ENCODE measurements around the gene GNG11. TPM values are rescaled to one million over a fixed set of nuclear protein-coding genes. Genes with fewer than 3 reads are reported as not detected.

The GNG11 gene
- total RNA-seq, 3 donors from 2014 or later (not counting 1 experiment from before 2014, with no cell fraction given) = 0.57 to 4.0 (median 1.5) TPM

GRCh38 chr7:93935102-93935501 lies 13.6 kb downstream of the GNG11 start:
- no peak for ATAC-seq
- intact Hi-C loops (cut with micrococcal nuclease) = no loop called here
- 100% methylated on average over 1 of the region's 2 CpGs for WGBS (ENCODE audit: insufficient coverage)

DNA sequence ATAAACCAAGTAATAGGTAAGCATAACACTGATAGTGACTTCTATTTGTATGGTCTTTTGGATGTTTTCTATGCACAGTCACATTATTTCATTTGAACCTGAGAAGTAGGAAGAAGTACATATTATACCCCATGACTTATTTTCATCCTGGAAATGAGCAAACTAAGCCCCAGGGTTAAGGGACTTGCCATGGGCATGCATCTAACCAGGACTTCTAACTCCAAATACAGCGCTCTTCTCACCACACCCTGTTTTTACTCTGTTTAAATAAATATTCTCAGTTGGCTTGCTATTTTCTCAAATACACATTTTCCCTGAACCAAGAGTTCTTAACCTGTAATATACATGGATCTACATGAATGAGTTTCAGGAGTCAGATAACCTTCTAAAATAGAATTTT lies 16.3 kb downstream of the GNG11 start:
- H3K9me3 ChIP-seq (ENCODE audit: control insufficient read depth, insufficient read depth, low read length) = peaks cover 4% of the 10 kb centered on the region
- intact Hi-C loops (cut with micrococcal nuclease) = no loop called here
- TF ChIP-seq, protein P1, sequence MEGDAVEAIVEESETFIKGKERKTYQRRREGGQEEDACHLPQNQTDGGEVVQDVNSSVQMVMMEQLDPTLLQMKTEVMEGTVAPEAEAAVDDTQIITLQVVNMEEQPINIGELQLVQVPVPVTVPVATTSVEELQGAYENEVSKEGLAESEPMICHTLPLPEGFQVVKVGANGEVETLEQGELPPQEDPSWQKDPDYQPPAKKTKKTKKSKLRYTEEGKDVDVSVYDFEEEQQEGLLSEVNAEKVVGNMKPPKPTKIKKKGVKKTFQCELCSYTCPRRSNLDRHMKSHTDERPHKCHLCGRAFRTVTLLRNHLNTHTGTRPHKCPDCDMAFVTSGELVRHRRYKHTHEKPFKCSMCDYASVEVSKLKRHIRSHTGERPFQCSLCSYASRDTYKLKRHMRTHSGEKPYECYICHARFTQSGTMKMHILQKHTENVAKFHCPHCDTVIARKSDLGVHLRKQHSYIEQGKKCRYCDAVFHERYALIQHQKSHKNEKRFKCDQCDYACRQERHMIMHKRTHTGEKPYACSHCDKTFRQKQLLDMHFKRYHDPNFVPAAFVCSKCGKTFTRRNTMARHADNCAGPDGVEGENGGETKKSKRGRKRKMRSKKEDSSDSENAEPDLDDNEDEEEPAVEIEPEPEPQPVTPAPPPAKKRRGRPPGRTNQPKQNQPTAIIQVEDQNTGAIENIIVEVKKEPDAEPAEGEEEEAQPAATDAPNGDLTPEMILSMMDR (IDR thresholded peaks at IDR 0.05) = no peak
- no peak overlapping the region for H3K4me3 Mint-ChIP-seq
- no peaks in the 10 kb centered on the region for H3K36me3 ChIP-seq (ENCODE audit: control insufficient read depth, insufficient read depth, low read length)
- H3K27ac Mint-ChIP-seq = no peak overlapping the region
- H3K4me1 ChIP-seq (ENCODE audit: control insufficient read depth, insufficient read depth, low read length) = no peaks in the 10 kb centered on the region
- no peaks in the 10 kb centered on the region for H3K36me3 Mint-ChIP-seq
- H3K4me1 Mint-ChIP-seq = no peaks in the 10 kb centered on the region
- 100% methylated on average over 1 of the region's 1 CpG for WGBS (ENCODE audit: insufficient coverage)
- H3K27me3 ChIP-seq (ENCODE audit: control insufficient read depth, insufficient read depth, low read length) = no peaks in the 10 kb centered on the region
- ATAC-seq = no peak
- H3K27me3 Mint-ChIP-seq (ENCODE audit: low read depth in 2 of 2) = peaks cover 30 to 44% of the 10 kb centered on the region in 2 donors
- DNase-seq = no peak
- no peak overlapping the region for H3K27ac ChIP-seq (ENCODE audit: low read length)
- no peak overlapping the region for H3K4me3 ChIP-seq (ENCODE audit: low read length)
- peaks cover 0 to 2% of the 10 kb centered on the region in 2 donors for H3K9me3 Mint-ChIP-seq

More at GRCh38 chr7:93935102-93935501, 13.6 kb downstream of the GNG11 start:
- Mint-ChIP-seq H3K4me1 (no peaks in the 10 kb centered on the region), H3K27ac (no peak overlapping the region), H3K4me3 (no peak overlapping the region), H3K36me3 (no peaks in the 10 kb centered on the region), H3K27me3 (ENCODE audit: low read depth in 2 of 2) (peaks cover 27 to 45% of the 10 kb centered on the region in 2 donors), H3K9me3 (peaks cover 0 to 2% of the 10 kb centered on the region in 2 donors)
- Histone ChIP-seq H3K36me3 (ENCODE audit: control insufficient read depth, insufficient read depth, low read length) (no peaks in the 10 kb centered on the region), H3K27ac (ENCODE audit: low read length) (no peak overlapping the region), H3K9me3 (ENCODE audit: control insufficient read depth, insufficient read depth, low read length) (peaks cover 4% of the 10 kb centered on the region), H3K27me3 (ENCODE audit: control insufficient read depth, insufficient read depth, low read length) (peaks cover 3% of the 10 kb centered on the region), H3K4me3 (ENCODE audit: low read length) (no peak overlapping the region), H3K4me1 (ENCODE audit: control insufficient read depth, insufficient read depth, low read length) (no peaks in the 10 kb centered on the region)
- DNase-seq = no peak
- TF ChIP-seq, protein P1 (IDR thresholded peaks at IDR 0.05) = no peak

- Histone ChIP-seq H3K4me1 (ENCODE audit: control insufficient read depth, insufficient read depth, low read length) (no peaks in the 10 kb centered on the region), H3K27me3 (ENCODE audit: control insufficient read depth, insufficient read depth, low read length) (no peaks in the 10 kb centered on the region), H3K4me3 (ENCODE audit: low read length) (no peak overlapping the region), H3K36me3 (ENCODE audit: control insufficient read depth, insufficient read depth, low read length) (no peaks in the 10 kb centered on the region), H3K27ac (ENCODE audit: low read length) (no peak overlapping the region), H3K9me3 (ENCODE audit: control insufficient read depth, insufficient read depth, low read length) (peaks cover 4% of the 10 kb centered on the region)
- Mint-ChIP-seq H3K4me1 (no peaks in the 10 kb centered on the region), H3K9me3 (peaks cover 0 to 2% of the 10 kb centered on the region in 2 donors), H3K27ac (no peak overlapping the region), H3K36me3 (no peaks in the 10 kb centered on the region), H3K4me3 (no peak overlapping the region), H3K27me3 (ENCODE audit: low read depth in 2 of 2) (peaks cover 33 to 48% of the 10 kb centered on the region in 2 donors)
- no peak for DNase-seq
- TF ChIP-seq, protein P1 (IDR thresholded peaks at IDR 0.05) = no peak
- no peak for ATAC-seq
- intact Hi-C loops (cut with micrococcal nuclease) = no loop called here
Measured at GRCh38 chr7:93938293-93938692, 16.8 kb downstream of the GNG11 start.

DNA sequence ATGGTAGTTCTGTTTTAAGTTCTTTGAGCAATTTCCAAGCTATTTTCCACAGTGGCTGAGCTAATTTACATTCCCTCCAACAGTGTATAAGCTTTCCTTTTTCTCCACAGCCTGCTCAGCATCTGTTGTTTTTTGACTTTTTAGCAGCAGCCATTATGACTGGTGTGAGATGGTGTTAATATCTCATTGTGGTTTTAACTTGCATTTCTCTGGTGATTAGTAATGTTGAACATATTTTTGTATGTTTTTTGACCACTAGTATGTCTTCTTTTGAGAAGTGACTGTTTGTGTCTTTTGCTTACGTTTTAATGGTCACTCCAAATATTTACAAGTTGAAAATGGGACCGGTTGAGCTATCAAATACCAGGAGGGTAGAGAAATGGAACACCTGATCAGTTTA lies 20.4 kb downstream of the GNG11 start:
- Histone ChIP-seq H3K27me3 (ENCODE audit: control insufficient read depth, insufficient read depth, low read length) (no peaks in the 10 kb centered on the region), H3K36me3 (ENCODE audit: control insufficient read depth, insufficient read depth, low read length) (no peaks in the 10 kb centered on the region), H3K4me3 (ENCODE audit: low read length) (no peak overlapping the region), H3K4me1 (ENCODE audit: control insufficient read depth, insufficient read depth, low read length) (no peaks in the 10 kb centered on the region), H3K27ac (ENCODE audit: low read length) (no peak overlapping the region), H3K9me3 (ENCODE audit: control insufficient read depth, insufficient read depth, low read length) (no peaks in the 10 kb centered on the region)
- no peaks in the 10 kb centered on the region for H3K36me3 Mint-ChIP-seq
- H3K9me3 Mint-ChIP-seq = peaks cover 0 to 2% of the 10 kb centered on the region in 2 donors
- no peak overlapping the region for H3K27ac Mint-ChIP-seq
- ATAC-seq (no peak), DNase-seq (no peak)
- WGBS (ENCODE audit: insufficient coverage) = 76% methylated on average over 2 of the region's 2 CpGs
- H3K4me1 Mint-ChIP-seq = no peaks in the 10 kb centered on the region
- H3K27me3 Mint-ChIP-seq (ENCODE audit: low read depth in 2 of 2) = peaks cover 36 to 49% of the 10 kb centered on the region in 2 donors
- TF ChIP-seq, protein P1 (IDR thresholded peaks at IDR 0.05) = no peak
- H3K4me3 Mint-ChIP-seq = no peak overlapping the region
- intact Hi-C loops (cut with micrococcal nuclease) = no loop called here
